Measurements from ENCODE around the gene TRMU. TPM values are rescaled to one million over a fixed set of nuclear protein-coding genes. Genes with fewer than 3 reads are reported as not detected.
A peak's percentile ranks its signal among the peaks of the same experiment; 100 is the strongest.
"Not testable (repeated sequence)": the region's sequence is repeated elsewhere in the genome, so short reads cannot be mapped to it uniquely, and the experiment has no call there.

The TRMU gene
- total RNA-seq, 5 donors from 2014 or later (not counting 1 experiment from before 2014, with no cell fraction given) = 62.8 to 92.1 (median 77.5) TPM

DNA sequence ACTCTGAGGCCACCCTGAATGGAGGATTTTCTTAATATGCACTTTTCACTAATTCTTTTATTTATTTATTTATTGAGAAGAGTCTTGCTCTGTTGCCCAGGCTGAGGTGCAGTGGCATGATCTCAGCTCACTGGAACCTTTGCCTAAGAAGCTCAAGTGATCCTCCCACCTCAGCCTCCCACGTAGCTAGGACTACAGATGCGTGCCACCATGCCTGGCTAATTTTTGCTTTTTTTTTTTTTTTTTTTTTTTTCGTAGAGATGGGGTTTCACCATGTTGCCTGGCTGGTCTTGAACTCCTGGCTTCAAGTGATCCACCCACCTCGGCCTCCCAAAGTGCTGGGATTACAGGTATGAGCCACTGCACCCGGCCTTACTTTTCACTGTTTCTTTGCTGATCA lies 61.5 kb downstream of the TRMU start:
- POLR2A ChIA-PET = interaction anchor here in 1 of 2 donors (0.6 kb wide), 1 partner anchor 556 kb away, joined by 3 read pairs; no protein-coding TSS in a partner anchor
- WGBS (ENCODE audit: insufficient coverage) = 80% methylated on average over 1 of the region's 5 CpGs
- H3K27ac Mint-ChIP-seq; DNase-seq; H3K27me3 Mint-ChIP-seq; H3K36me3 ChIP-seq (ENCODE audit: control insufficient read depth in 2 of 2, extremely low read depth in 1 of 2, insufficient read depth in 1 of 2, low read length in 1 of 2); CTCF ChIA-PET; ATAC-seq (replicated peaks in 1 of 4); H3K9me3 Mint-ChIP-seq; H3K4me3 Mint-ChIP-seq; H3K36me3 Mint-ChIP-seq; H3K4me3 ChIP-seq (ENCODE audit: control insufficient read depth in 1 of 2, extremely low read depth in 1 of 2, low read length in 1 of 2); H3K9me3 ChIP-seq; H3K27ac ChIP-seq (ENCODE audit: low read length): not testable (repeated sequence)
- Histone ChIP-seq H3K27me3 (replicated peaks in 1 of 2; ENCODE audit: control insufficient read depth in 2 of 2, extremely low read depth in 1 of 2, insufficient read depth in 2 of 2, low read length in 1 of 2) (peaks cover 0 to 28% of the 10 kb centered on the region in 2 experiments), H3K4me1 (ENCODE audit: control insufficient read depth in 1 of 2, extremely low read depth in 1 of 2, insufficient read depth in 2 of 2, low read length in 2 of 2) (peaks cover 0 to 30% of the 10 kb centered on the region in 2 experiments)
- H3K4me1 Mint-ChIP-seq = peaks cover 9 to 11% (median 9%) of the 10 kb centered on the region in 3 donors

DNA sequence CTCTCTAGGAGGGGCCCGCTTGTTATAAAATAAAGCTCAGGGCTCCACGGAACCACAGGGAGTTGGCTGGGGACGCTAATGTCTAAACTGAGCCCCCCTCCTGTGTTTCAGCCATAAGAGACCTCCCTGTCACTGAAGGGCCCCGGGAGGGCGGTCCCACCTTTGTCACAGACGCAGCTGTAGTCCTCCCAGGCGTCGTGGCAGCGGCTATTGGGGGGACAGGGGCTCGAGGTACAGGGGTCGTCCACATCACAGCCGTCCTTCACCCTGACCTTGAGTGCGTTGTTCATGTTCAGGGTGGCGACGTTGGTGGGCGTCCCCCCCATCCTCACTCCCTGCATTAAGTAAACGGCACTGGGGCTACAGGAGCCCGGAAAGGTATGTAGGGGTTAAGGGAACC lies 62.0 kb downstream of the TRMU start:
- H3K9me3 Mint-ChIP-seq = no peaks in the 10 kb centered on the region
- no peaks in the 10 kb centered on the region for H3K9me3 ChIP-seq
- no peak overlapping the region for H3K4me3 ChIP-seq (ENCODE audit: control insufficient read depth in 1 of 2, extremely low read depth in 1 of 2, low read length in 1 of 2)
- WGBS (ENCODE audit: insufficient coverage) = 97% methylated on average over 11 of the region's 18 CpGs
- H3K27me3 Mint-ChIP-seq = no peaks in the 10 kb centered on the region
- H3K4me3 Mint-ChIP-seq = no peak overlapping the region
- peaks cover 0 to 28% of the 10 kb centered on the region in 2 experiments for H3K27me3 ChIP-seq (replicated peaks in 1 of 2; ENCODE audit: control insufficient read depth in 2 of 2, extremely low read depth in 1 of 2, insufficient read depth in 2 of 2, low read length in 1 of 2)
- no peak for DNase-seq
- CTCF ChIA-PET = no interaction called here
- peaks cover 0 to 30% of the 10 kb centered on the region in 2 experiments for H3K4me1 ChIP-seq (ENCODE audit: control insufficient read depth in 1 of 2, extremely low read depth in 1 of 2, insufficient read depth in 2 of 2, low read length in 2 of 2)
- peaks cover 9 to 11% (median 9%) of the 10 kb centered on the region in 3 donors for H3K4me1 Mint-ChIP-seq
- ATAC-seq (replicated peaks in 1 of 4) = no peak
- POLR2A ChIA-PET = no interaction called here
- no peak overlapping the region for H3K27ac ChIP-seq (ENCODE audit: low read length)
- H3K36me3 ChIP-seq (ENCODE audit: control insufficient read depth in 2 of 2, extremely low read depth in 1 of 2, insufficient read depth in 1 of 2, low read length in 1 of 2) = no peaks in the 10 kb centered on the region
- H3K27ac Mint-ChIP-seq = no peak overlapping the region
- H3K36me3 Mint-ChIP-seq = no peaks in the 10 kb centered on the region

- Mint-ChIP-seq H3K9me3 (no peaks in the 10 kb centered on the region), H3K4me3 (no peak overlapping the region), H3K27me3 (no peaks in the 10 kb centered on the region), H3K36me3 (no peaks in the 10 kb centered on the region), H3K27ac (no peak overlapping the region), H3K4me1 (peaks cover 9 to 15% (median 9%) of the 10 kb centered on the region in 3 donors)
- DNase-seq (no peak), ATAC-seq (replicated peaks in 1 of 4) (no peak)
- no peaks in the 10 kb centered on the region for H3K9me3 ChIP-seq
- no peak overlapping the region for H3K27ac ChIP-seq (ENCODE audit: low read length)
- no peak overlapping the region for H3K4me3 ChIP-seq (ENCODE audit: control insufficient read depth in 1 of 2, extremely low read depth in 1 of 2, low read length in 1 of 2)
- ChIA-PET POLR2A (no interaction called here), CTCF (no interaction called here)
- WGBS (ENCODE audit: insufficient coverage) = 90% methylated on average over 18 of the region's 19 CpGs
- no peaks in the 10 kb centered on the region for H3K36me3 ChIP-seq (ENCODE audit: control insufficient read depth in 2 of 2, extremely low read depth in 1 of 2, insufficient read depth in 1 of 2, low read length in 1 of 2)
- peaks cover 0 to 28% of the 10 kb centered on the region in 2 experiments for H3K27me3 ChIP-seq (replicated peaks in 1 of 2; ENCODE audit: control insufficient read depth in 2 of 2, extremely low read depth in 1 of 2, insufficient read depth in 2 of 2, low read length in 1 of 2)
- H3K4me1 ChIP-seq (ENCODE audit: control insufficient read depth in 1 of 2, extremely low read depth in 1 of 2, insufficient read depth in 2 of 2, low read length in 2 of 2) = peaks cover 0 to 30% of the 10 kb centered on the region in 2 experiments
These were observed 62.4 kb downstream of the TRMU start for GRCh38 chr22:46397951-46398350.

GRCh38 chr22:46399251-46400024 lies 63.9 kb downstream of the TRMU start:
- H3K9me3 ChIP-seq = no peaks in the 10 kb centered on the region
- CTCF ChIA-PET = no interaction called here
- WGBS (ENCODE audit: insufficient coverage) = 41% methylated on average over 5 of the region's 16 CpGs
- no peak overlapping the region for H3K27ac ChIP-seq (ENCODE audit: low read length)
- H3K4me3 ChIP-seq (ENCODE audit: control insufficient read depth in 1 of 2, extremely low read depth in 1 of 2, low read length in 1 of 2) = no peak overlapping the region
- POLR2A ChIA-PET = no interaction called here
- H3K27me3 Mint-ChIP-seq = no peaks in the 10 kb centered on the region
- peaks cover 0 to 17% of the 10 kb centered on the region in 2 experiments for H3K27me3 ChIP-seq (replicated peaks in 1 of 2; ENCODE audit: control insufficient read depth in 2 of 2, extremely low read depth in 1 of 2, insufficient read depth in 2 of 2, low read length in 1 of 2)
- no peaks in the 10 kb centered on the region for H3K36me3 Mint-ChIP-seq
- ATAC-seq (replicated peaks in 1 of 4) = peak in 1 of 4 experiments; percentile 37
- DNase-seq = peak in 2 of 35 experiments; percentile 8 to 13
- H3K4me3 Mint-ChIP-seq = no peak overlapping the region
- H3K4me1 ChIP-seq (ENCODE audit: control insufficient read depth in 1 of 2, extremely low read depth in 1 of 2, insufficient read depth in 2 of 2, low read length in 2 of 2) = peaks cover 0 to 32% of the 10 kb centered on the region in 2 experiments
- H3K4me1 Mint-ChIP-seq = peaks cover 0 to 15% (median 7%) of the 10 kb centered on the region in 3 donors
- no peak overlapping the region for H3K27ac Mint-ChIP-seq
- no peaks in the 10 kb centered on the region for H3K36me3 ChIP-seq (ENCODE audit: control insufficient read depth in 2 of 2, extremely low read depth in 1 of 2, insufficient read depth in 1 of 2, low read length in 1 of 2)
- H3K9me3 Mint-ChIP-seq = no peaks in the 10 kb centered on the region

DNA sequence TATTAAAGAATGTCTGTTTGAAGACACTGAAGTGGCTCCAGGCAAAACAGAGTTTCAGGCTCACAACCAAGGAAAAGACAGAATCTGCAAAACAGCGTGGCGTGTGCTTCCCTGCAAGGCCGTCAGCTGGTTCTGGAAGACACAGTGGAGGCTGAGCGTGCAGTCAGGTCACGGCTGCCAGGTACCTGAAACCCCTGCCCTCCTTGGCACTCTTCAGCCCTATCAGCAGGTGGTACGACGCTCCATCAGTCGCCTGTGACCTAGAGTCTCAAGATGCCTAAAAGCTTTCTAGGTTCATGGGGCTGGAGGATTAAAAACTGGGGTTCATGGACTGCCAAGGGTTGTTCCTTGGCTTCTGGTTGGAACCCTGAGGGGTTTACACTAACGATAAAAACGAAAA lies 65.9 kb downstream of the TRMU start:
- 92% methylated on average over 10 of the region's 10 CpGs for whole genome bisulfite sequencing (ENCODE audit: insufficient coverage)
- no peaks in the 10 kb centered on the region for H3K36me3 ChIP-seq (ENCODE audit: control insufficient read depth in 2 of 2, extremely low read depth in 1 of 2, insufficient read depth in 1 of 2, low read length in 1 of 2)
- CTCF ChIA-PET = no interaction called here
- ATAC-seq (replicated peaks in 1 of 4) (no peak), DNase-seq (no peak)
- H3K27ac ChIP-seq (ENCODE audit: low read length) = no peak overlapping the region
- H3K4me3 ChIP-seq (ENCODE audit: control insufficient read depth in 1 of 2, extremely low read depth in 1 of 2, low read length in 1 of 2) = no peak overlapping the region
- H3K9me3 ChIP-seq = no peaks in the 10 kb centered on the region
- POLR2A ChIA-PET = no interaction called here
- H3K36me3 Mint-ChIP-seq = no peaks in the 10 kb centered on the region
- H3K4me1 Mint-ChIP-seq = peaks cover 0 to 15% (median 7%) of the 10 kb centered on the region in 3 donors
- H3K27me3 ChIP-seq (replicated peaks in 1 of 2; ENCODE audit: control insufficient read depth in 2 of 2, extremely low read depth in 1 of 2, insufficient read depth in 2 of 2, low read length in 1 of 2) = peaks cover 0 to 14% of the 10 kb centered on the region in 2 experiments
- no peak overlapping the region for H3K4me3 Mint-ChIP-seq
- H3K27ac Mint-ChIP-seq = no peak overlapping the region
- peaks cover 0 to 33% of the 10 kb centered on the region in 2 experiments for H3K4me1 ChIP-seq (ENCODE audit: control insufficient read depth in 1 of 2, extremely low read depth in 1 of 2, insufficient read depth in 2 of 2, low read length in 2 of 2)
- H3K9me3 Mint-ChIP-seq = no peaks in the 10 kb centered on the region
- no peaks in the 10 kb centered on the region for H3K27me3 Mint-ChIP-seq

DNA sequence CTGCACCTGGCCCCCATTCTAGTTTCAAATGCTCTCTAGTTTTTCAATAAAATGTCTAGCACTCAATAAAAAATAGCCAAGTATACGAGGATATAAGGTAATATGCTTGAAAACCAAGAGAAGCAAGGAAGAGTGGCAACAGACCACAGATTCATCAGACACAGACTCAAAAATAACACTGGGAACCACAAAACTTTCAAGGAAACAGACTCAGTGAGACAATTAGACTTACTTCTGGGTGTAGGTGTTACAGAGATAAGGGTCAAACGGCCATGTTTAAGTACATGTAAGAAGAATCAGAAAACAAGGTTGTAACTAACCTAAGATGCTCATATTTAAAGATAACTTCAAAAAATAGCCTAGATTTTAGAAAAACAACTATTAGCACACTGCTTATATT lies 67.0 kb downstream of the TRMU start:
- ATAC-seq (replicated peaks in 1 of 4) = no peak

More for the DNA sequence above, 67.0 kb downstream of the TRMU start:
- Mint-ChIP-seq H3K27me3 (no peaks in the 10 kb centered on the region), H3K27ac (no peak overlapping the region), H3K9me3 (no peaks in the 10 kb centered on the region), H3K4me1 (peaks cover 0 to 15% (median 7%) of the 10 kb centered on the region in 3 donors), H3K36me3 (no peaks in the 10 kb centered on the region), H3K4me3 (no peak overlapping the region)
- POLR2A ChIA-PET = no interaction called here
- no CpG with 5 or more reads among the region's 2 CpGs for WGBS (ENCODE audit: insufficient coverage)
- H3K27me3 ChIP-seq (replicated peaks in 1 of 2; ENCODE audit: control insufficient read depth in 2 of 2, extremely low read depth in 1 of 2, insufficient read depth in 2 of 2, low read length in 1 of 2) = peaks cover 0 to 10% of the 10 kb centered on the region in 2 experiments
- peak in 1 of 35 experiments; percentile 8 for DNase-seq
- H3K9me3 ChIP-seq = no peaks in the 10 kb centered on the region
- no peaks in the 10 kb centered on the region for H3K36me3 ChIP-seq (ENCODE audit: control insufficient read depth in 2 of 2, extremely low read depth in 1 of 2, insufficient read depth in 1 of 2, low read length in 1 of 2)
- no peak overlapping the region for H3K27ac ChIP-seq (ENCODE audit: low read length)
- no peak overlapping the region for H3K4me3 ChIP-seq (ENCODE audit: control insufficient read depth in 1 of 2, extremely low read depth in 1 of 2, low read length in 1 of 2)
- H3K4me1 ChIP-seq (ENCODE audit: control insufficient read depth in 1 of 2, extremely low read depth in 1 of 2, insufficient read depth in 2 of 2, low read length in 2 of 2) = peaks cover 0 to 33% of the 10 kb centered on the region in 2 experiments
- CTCF ChIA-PET = interaction anchor here (0.7 to 0.9 kb wide), 2 partner anchors 16 to 35 kb away, joined by 3 to 4 read pairs; no protein-coding TSS in a partner anchor

Data from T-cell (primary cell).